Stimulated activated CD8-positive, alpha-beta memory T cell treated with anti-CD3 and anti-CD28 coated beads, Interleukin-2, amount 100 ng/mL, for 1 hour (primary cell): Measurements from ENCODE around the gene MRPS18A.

Experiments used
- DNase-seq, 2 donors: peaks; one replicate each; pipeline ENCODE4 v3.0.0-alpha.2; 2020; ENCODE audit warnings: low read depth in 2 of 2

Gene MRPS18A

DNA sequence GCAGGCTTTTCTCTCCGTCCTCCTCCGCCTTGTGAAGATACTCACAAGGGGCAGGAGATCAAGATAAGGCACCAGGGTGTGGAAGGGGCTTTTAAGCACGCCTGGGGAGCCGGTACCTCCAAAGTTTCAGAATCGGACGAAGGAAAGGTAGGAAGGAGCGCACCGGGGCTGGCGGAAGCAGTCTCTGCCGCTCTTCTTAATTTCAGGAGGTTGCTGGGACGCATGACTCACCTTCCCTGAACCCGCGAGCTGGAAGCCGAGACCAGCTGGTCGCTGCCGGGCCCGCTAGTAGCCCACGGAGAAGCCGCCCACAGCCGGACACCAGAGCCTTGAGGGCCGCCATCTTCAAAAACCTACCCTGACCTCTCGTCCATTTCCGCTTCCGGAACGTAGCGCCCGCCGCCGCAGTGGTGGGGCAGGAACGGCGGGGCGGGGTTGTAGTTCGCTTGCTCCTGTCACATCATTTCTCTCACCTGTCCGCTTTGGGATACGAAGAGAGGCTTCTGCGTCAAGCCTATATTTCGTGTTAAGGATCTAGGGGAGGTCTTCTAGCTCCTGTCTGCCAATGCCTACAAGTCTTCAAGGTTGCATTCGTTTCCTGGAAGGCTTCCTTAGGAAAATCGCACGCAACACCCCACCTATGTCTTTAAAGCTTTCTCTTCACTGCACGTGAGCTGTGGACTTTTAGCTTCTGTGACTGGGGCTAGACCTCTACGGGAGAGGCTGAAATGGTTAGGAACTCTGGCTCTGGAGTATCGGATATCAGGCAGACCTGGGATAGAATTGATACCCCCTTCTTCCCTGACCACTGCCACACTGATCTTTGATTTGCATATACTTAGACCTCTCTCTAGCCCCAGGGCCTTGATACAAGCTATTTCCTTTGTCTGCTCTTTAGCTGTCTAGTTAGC is at the start of gene MRPS18A:
Gene MRPS18A (minus strand): TSS at position 355 of the 911 bp plus-strand sequence. CDS start 12 bp downstream, at position 343.
- peak; percentile 56 to 60 for DNase-seq

DNA sequence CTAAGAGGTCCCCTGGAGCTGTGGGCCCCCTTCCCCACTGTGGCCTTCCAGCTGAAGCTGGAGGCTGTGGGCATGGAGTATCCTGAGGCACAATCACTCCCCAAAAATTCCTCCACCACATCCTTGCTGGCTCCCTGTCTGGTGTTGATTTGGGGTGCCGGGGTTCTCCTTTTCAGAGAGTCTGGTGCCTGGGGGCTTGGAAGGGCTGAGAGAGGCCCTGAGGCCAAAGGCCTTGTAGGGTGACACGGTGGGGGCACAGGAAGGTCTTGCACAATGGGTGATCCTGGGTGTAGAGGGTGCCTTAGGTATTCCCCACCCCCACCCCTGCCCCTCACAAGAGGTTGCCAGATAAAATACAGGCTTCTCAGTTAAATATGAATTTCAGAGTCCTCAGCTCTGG is 49.3 kb upstream of the MRPS18A start:
- no peak for DNase-seq

DNA sequence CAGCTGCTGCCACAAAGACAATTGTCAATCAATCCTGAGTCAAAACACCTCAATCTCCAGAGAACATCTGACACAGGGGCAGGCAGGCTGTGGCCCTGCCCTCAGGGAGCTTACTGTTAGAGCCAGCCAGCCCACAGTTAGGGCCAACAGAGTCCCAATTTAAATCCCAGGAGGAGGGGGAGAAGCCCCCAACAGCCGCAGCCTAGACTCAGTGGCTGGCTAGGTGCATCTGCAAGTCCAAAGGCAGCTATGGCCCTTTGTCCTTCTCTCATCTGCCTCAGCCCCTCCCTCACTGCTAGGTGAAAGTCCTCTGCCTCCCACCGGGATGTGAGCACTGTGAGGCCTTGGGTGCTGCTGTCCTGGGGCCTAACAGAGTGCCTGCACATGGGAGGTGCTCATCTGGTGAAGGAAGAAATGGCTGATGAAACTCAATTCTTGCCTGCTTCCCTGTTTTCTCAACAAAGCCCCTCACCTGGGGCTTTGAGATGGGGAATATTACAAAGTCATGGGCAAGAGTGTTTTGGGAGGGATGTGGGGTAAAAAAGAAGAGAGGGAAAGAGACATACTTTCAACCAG is 48.7 kb upstream of the MRPS18A start:
- no peak for DNase-seq

- DNase-seq: no peak
Observed at GRCh38 chr6:43735642-43736199, 48.1 kb upstream of the MRPS18A start.

DNA sequence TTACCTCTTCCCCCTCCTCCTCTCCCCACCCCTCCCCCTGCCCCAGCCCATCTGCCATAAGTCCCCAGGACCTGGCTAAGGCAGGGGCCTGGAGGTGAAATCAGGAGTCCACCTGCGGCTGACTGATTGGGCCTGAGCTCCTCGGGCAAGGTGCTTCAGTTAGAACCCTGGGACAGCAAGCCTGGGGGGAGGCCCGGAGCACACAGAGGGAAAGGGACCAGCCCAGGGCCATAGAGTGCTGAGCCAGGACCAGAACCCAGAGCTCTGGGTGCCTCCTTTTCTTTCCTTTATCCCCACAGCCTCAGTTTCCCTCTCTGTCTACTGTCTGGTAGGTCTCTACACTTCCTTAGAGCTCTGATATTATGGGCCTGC is 46.7 kb upstream of the MRPS18A start:
- DNase-seq: no peak

GRCh38 chr6:43733471-43734293 is 46.1 kb upstream of the MRPS18A start:
- DNase-seq: peak; percentile 9 to 14

- DNase-seq: no peak
Observed at GRCh38 chr6:43730634-43731033, 43.0 kb upstream of the MRPS18A start.

DNA sequence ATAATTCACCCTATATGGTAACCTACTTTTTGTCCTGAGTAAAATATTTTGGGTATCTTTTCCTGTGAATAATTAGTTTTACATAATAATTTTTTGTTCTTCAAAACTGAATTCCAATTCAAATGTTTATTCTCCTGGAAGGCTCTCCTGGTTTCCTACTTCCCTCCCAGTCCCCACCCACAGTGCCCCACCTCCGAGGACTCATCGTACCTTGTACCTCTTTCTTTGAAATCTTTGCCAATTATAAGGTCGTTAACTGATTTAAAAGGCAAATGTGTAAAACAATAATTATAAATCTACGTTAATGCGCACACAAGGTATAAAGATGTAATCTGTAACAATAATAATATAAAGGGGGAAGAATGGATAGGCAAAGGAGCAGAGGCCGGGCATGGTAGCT is 41.9 kb upstream of the MRPS18A start:
- DNase-seq: no peak

GRCh38 chr6:43728586-43728985 is 41.0 kb upstream of the MRPS18A start:
- no peak for DNase-seq

DNA sequence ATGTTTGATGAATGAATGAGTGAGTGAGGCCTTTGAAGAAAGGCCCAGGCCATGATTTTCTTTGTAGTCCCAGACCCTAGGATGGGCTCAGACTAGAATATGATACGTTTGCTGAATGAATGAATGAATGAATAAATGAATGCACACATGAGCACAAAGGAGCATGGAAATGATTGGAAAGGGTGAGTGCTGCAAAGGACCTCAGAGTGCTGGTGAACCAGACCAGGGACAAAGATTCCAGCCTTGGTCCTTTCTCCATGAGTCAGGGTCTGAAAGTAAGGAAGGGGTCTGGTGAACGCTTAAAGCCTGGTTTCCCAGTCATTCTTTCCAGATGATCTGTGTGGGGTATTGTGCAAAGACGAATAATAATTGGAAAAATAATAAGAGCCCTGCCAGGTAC is 40.0 kb upstream of the MRPS18A start:
- no peak for DNase-seq

DNA sequence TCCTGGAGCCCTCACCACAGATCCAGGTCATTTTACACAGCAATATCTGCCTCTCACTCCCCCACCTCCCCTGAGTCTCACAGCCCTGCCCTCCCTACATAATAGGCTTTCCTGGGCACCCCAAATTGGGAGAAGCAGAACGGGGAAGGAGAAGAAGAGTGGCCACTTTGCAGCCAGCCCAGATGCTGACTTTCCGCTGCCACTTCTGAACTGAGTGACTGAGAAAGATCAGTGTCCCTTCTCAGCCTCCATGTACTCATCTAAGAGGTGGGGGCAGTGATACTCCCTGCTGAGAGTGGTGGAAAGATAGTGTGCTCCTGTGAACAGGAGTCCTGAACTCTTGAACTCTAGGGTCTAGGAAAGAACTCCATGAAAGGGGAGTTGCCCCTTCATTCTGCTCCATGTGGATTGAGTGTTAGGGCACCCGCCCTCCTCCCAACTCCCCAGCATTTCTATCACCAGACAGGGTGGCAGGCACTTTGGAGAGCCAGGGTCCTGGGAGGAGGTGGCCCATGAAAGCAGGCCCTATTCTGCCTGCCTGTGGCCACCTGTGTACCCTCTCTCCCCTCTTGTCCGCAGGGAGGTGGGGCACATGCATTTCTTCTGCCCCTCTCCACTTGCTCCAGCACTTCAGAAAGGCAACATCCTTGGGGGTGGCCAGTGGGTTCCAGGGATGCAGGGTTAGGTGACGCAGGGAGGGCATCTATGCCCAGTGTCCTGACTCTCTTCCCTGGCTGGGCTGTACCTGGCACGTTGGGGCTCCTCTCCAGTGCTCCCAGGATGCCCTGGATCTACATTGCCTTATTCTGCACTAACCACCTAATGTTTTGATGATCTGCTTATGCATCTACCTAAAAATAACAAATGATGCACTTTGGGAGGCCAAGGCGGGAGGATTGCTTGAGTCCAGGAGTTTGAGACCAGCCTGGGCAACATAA is 38.3 kb upstream of the MRPS18A start:
- no peak for DNase-seq

DNA sequence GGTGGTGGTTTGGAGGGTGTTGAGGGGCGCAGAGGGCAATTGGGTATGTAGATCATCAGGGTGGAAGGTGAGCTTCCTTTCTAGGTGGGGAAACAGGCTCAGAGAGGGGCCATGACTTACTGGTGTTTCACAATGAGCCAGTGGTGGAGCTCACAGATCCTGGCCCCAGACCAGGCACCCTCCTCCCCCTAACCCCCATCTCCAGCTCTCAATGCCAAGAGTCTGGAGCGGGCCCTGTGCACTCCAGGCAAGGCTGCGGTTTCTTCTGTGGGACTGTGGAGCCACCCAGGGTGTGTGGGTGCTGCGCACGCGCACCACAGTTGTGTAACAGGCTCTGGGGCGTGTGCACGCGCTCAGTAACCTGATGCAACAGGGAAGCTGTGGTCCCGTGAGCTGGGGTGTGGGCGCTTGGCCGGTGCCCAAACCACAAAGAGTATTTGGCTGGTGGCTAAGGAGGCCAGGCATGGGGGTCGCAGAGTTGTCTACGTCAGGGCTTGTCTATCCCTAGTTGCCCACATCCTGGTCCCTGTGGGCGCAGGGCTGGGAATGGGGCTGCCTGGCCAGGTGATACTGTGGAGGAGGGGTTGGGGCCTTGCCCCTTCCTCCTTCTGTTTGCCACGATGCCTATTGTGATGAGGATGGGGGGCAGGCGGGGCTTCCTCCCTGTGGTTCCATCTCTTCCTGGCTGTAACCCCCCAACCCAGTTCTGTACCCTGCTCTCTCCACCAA is 37.5 kb upstream of the MRPS18A start:
- peak; percentile 16 to 24 for DNase-seq

DNA sequence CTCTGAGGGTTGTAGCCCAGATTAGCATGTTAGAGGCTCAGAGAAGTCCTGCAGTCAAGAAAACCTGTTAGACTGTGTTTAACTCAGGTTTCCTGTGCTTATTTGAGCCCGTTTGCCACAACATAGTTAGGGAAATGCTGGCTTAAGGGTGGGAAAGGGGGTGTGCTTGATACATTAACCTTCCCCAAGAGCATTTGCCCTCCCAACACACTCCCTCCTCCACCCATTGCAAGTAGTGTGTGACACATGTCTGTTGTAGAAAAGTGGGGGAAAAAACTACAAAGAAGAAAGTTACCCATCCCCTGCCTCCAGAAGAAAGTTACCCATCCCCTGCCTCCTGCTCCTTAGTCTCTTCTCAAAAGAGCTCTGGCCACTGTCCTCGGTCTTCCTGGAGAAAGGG is 36.8 kb upstream of the MRPS18A start:
- DNase-seq: no peak

DNA sequence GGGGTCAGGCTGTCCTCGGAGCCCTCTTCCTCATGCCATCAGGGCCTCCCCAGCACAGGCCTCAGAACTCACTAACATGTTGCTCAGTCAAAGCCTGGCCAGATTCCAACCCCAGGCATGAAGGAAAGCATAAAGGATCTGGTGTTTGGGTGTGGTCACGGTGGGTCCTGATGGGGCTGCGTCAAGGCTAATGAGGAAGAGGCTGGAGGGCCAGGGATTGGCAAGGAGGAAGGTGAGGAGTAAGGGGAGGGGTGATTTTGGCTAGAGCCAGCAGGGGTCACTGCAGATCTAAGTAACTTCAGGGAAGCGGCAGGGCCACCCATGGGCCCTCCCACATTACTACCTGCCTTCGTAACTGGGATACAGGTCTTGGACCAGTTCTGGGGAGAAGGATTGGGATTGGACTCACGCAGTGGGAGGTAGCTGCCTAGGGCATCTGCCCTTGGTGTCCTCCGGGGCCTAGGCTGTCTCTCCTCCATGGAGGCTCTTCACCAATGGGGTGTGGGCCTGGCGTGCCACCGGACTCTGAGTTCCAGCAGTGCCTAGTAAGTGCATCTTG is 36.2 kb upstream of the MRPS18A start:
- DNase-seq: peak in 1 of 2 donors; percentile 31

DNA sequence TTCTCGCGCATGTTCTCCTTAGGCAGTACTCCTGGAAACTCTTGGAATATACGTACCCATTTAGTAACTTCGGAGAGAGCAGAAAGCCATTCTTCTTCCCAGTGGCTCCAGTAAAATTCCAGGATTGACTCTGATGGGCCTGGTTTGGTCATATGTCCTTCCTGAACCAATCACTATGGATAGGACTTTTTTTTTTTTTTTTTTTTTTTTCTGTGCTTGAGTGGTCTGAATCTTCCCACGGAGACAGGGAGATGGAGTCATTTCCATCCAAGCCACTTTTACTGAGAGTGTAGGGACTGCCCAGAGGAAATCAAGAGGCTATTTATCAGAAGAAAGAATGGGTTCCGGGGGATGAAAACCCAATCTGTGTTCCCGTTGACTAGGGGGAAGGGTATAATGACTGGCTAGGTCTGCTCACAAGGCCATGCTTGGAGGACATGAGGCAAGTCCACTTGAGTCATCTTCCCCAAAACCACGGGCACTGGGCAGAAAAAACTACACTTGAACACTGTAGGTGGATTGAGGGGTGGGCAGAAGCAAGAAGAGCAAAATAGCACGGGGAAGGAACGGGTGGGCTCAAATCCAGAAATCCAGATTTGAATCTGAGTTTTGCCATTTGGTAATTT is 35.4 kb upstream of the MRPS18A start:
- DNase-seq: no peak

DNA sequence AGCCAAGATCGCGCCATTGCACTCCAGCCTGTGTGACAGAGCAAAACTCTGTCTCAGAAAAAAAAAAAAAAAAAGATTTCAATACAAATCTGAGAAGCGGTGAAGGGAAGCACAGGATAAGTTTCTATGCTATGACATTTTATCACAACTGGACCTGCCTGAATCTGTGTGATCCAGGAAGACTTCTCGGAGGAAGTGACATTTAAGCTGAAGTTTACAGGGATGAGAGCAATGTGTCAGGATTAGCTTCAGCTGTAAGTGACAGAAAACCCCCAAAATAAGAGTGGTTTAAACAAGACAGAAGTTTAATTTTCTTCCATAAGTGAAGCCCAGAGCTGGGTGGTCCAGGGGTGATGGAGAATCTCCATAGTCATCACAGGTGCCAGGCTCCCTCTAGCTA is 33.4 kb upstream of the MRPS18A start:
- DNase-seq: no peak

DNA sequence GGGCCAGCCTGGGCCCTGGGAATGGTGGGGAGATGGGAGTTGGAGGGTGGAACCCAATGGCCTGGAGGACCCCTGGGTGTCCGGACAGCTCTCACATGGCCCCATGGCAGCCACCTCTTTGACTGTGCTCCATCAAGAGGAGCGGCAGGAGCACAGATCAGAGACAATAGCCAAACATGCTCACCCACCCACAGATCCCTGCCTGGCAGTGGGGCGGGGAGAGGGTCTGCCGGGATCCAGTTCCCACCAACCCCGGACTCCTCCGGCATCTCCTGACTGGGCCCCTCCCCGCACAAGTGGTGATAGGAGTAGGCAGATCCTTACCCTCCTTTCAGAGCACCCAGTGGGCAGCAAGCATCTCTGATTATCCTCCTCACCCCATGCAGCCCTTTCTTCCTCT is 31.9 kb upstream of the MRPS18A start:
- DNase-seq: no peak

- DNase-seq: no peak
Observed at GRCh38 chr6:43718387-43719105, 31.0 kb upstream of the MRPS18A start.

GRCh38 chr6:43717822-43718221 is 30.2 kb upstream of the MRPS18A start:
- no peak for DNase-seq
